AG09319 (cell line): ENCODE measurements around the gene RPL39L.

Experiments
- DNase-seq: peaks from one replicate; pipeline ENCODE4 v3.0.0-alpha.2; 2010; ENCODE audit warnings: low read depth; ENCODE audit errors: extremely low read depth
- CTCF ChIP-seq: IDR thresholded peaks from 2 replicates; pipeline ENCODE4 v1.5.1; 2011; ENCODE audit warnings: low read depth, mild to moderate bottlenecking, inconsistent platforms, low read length, moderate library complexity

RPL39L gene

GRCh38 chr3:187073581-187074098 is 65.7 kb downstream of the RPL39L start:
- no peak for TF ChIP-seq CTCF
- no peak for DNase-seq

GRCh38 chr3:187072511-187072910 is 66.8 kb downstream of the RPL39L start:
- no peak for TF ChIP-seq CTCF
- no peak for DNase-seq

GRCh38 chr3:187072102-187072501 is 67.2 kb downstream of the RPL39L start:
- TF ChIP-seq CTCF = no peak
- DNase-seq = no peak
